GM12878 (cell line): ENCODE measurements around the gene GALK2. TPM values are rescaled to one million over a fixed set of nuclear protein-coding genes. Genes with fewer than 3 reads are reported as not detected.

Source experiments
- ATAC-seq: fragments of 200-7000 bp; cut with Tn5 transposase; 3 replicates; pipeline ENCODE4 v1.9.1; 2020; ENCODE audit warnings: mild to moderate bottlenecking, moderate library complexity
- BruUV-seq: library from RNA; stranded (reverse); fragments of 400-500 nt; replicated peaks from 2 replicates; lab custom pipeline; 2021; lab: Mats Ljungman, UMichigan
- CTCF ChIA-PET: fragments of 300-600 bp; sonication (Branson Sonifier 250); formaldehyde crosslinking; extraction: SDS; loops from one replicate; lab custom pipeline; 2021; ENCODE audit warnings: inconsistent platforms; lab: Yijun Ruan, JAX
- POLR2A ChIA-PET: fragments of 350-600 bp; formaldehyde crosslinking; extraction: SDS; loops from one replicate; lab custom pipeline; 2021; ENCODE audit warnings: inconsistent platforms; lab: Charles Lee
- RAD21 ChIA-PET: fragments of 300-600 bp; sonication (Branson Sonifier 250); formaldehyde crosslinking; loops from one replicate; lab custom pipeline; 2023; ENCODE audit warnings: antibody characterized with exemption; ENCODE audit not compliant: unreplicated experiment; lab: Charles Lee
- SMC1A ChIA-PET: fragments of 300-600 bp; sonication (Branson Sonifier 250); formaldehyde crosslinking; loops from one replicate; lab custom pipeline; 2023; ENCODE audit not compliant: unreplicated experiment, uncharacterized antibody; lab: Charles Lee
- DNase-seq: peaks from one replicate; pipeline ENCODE4 v3.0.0-alpha.2; 2011; ENCODE audit warnings: low read depth, low spot score
- FAIRE-seq: peaks from 3 replicates; lab custom pipeline; 2011; peaks lifted over from hg19 to GRCh38; lab: Jason Lieb, UNC
- H2AFZ ChIP-seq: 2 replicates; pipeline ENCODE4 v1.6.0; 2011; ENCODE audit warnings: low read depth, low read length, control low read depth; ENCODE audit not compliant: control insufficient read depth
- H3K27ac ChIP-seq: 2 replicates; pipeline ENCODE4 v1.5.1; 2011; ENCODE audit warnings: control low read depth; ENCODE audit not compliant: control insufficient read depth, insufficient read depth
- H3K27me3 ChIP-seq, 2 experiments: replicated peaks in 1 of 2; 2 replicates each; pipeline versions ENCODE4 v1.6.0 to v1.6.1; 2011; ENCODE audit warnings: low read length in 1 of 2; ENCODE audit not compliant: control insufficient read depth in 2 of 2, insufficient read depth in 2 of 2
- H3K36me3 ChIP-seq, 2 experiments: 2 replicates each; pipeline ENCODE4 v1.5.1; 2011; ENCODE audit warnings: low read length in 1 of 2; ENCODE audit not compliant: control insufficient read depth in 2 of 2, insufficient read depth in 2 of 2
- H3K4me1 ChIP-seq: 2 replicates; pipeline ENCODE4 v1.6.1; 2011; ENCODE audit warnings: mild to moderate bottlenecking, low read length, moderate library complexity, mixed read lengths; ENCODE audit not compliant: control insufficient read depth, insufficient read depth
- H3K4me2 ChIP-seq: 2 replicates; pipeline ENCODE4 v1.6.0; 2011; ENCODE audit warnings: control low read depth; ENCODE audit not compliant: control insufficient read depth, insufficient read depth
- H3K4me3 ChIP-seq: fragments of 200-600 bp; sonication (generic); 2 replicates; pipeline ENCODE4 v1.5.1; 2016
- H3K79me2 ChIP-seq: 2 replicates; pipeline ENCODE4 v1.6.0; 2011; ENCODE audit warnings: low read length; ENCODE audit not compliant: control insufficient read depth, insufficient read depth
- H3K9ac ChIP-seq: 2 replicates; pipeline ENCODE4 v1.8.0; 2011; ENCODE audit warnings: low read length, control low read depth, mixed read lengths; ENCODE audit not compliant: control insufficient read depth, insufficient read depth
- H3K9me3 ChIP-seq: replicated peaks from 3 replicates; pipeline ENCODE4 v1.5.1; 2011; ENCODE audit warnings: mild to moderate bottlenecking, low read length; ENCODE audit not compliant: control insufficient read depth, insufficient read depth
- H4K20me1 ChIP-seq: 2 replicates; pipeline ENCODE4 v1.6.0; 2011; ENCODE audit not compliant: control insufficient read depth, insufficient read depth
- ATF7 ChIP-seq: fragments of 450-650 bp; IDR thresholded peaks from 2 replicates; pipeline ENCODE4 v1.6.1; 2016; ENCODE audit warnings: low read depth, mild to moderate bottlenecking
- BACH1 ChIP-seq: fragments of 450-650 bp; IDR thresholded peaks from 2 replicates; pipeline ENCODE4 v1.6.1; 2017; ENCODE audit warnings: mild to moderate bottlenecking, borderline replicate concordance
- EGR1 ChIP-seq, 2 experiments: IDR thresholded peaks; 1 replicate in 1 of 2; 2 replicates in 1 of 2; pipeline ENCODE4 v1.6.1; 2011 to 2012; ENCODE audit warnings: low read depth in 2 of 2, low read length in 2 of 2, borderline replicate concordance in 1 of 2, mild to moderate bottlenecking in 1 of 2, moderate library complexity in 1 of 2
- GABPA ChIP-seq: IDR thresholded peaks from 2 replicates; pipeline ENCODE4 v1.6.1; 2014; ENCODE audit warnings: antibody characterized with exemption, low read depth, mild to moderate bottlenecking, inconsistent platforms
- MEF2A ChIP-seq: IDR thresholded peaks from 2 replicates; pipeline ENCODE4 v1.6.1; 2011; ENCODE audit warnings: low read depth, mild to moderate bottlenecking, low read length, moderate library complexity; ENCODE audit not compliant: insufficient read depth
- MYC ChIP-seq: IDR thresholded peaks from 2 replicates; pipeline ENCODE4 v1.6.1; 2011; ENCODE audit warnings: mild to moderate bottlenecking, low read length, moderate library complexity, inconsistent platforms; ENCODE audit not compliant: insufficient read depth, insufficient replicate concordance, insufficient read length, severe bottlenecking
- NRF1 ChIP-seq: conservative IDR thresholded peaks from 2 replicates; pipeline ENCODE4 v1.6.1; 2011; ENCODE audit warnings: mild to moderate bottlenecking, low read depth, low read length, improper control_type of control experiment
- POLR2AphosphoS2 ChIP-seq: IDR thresholded peaks from 2 replicates; pipeline ENCODE4 v1.6.1; 2011; ENCODE audit warnings: low read depth, mild to moderate bottlenecking, low read length, improper control_type of control experiment, moderate library complexity
- POU2F2 ChIP-seq: IDR thresholded peaks from 3 replicates; pipeline ENCODE4 v1.6.1; 2011; ENCODE audit warnings: low read depth, mild to moderate bottlenecking, low read length, borderline replicate concordance
- TCF3 ChIP-seq: IDR thresholded peaks from 2 replicates; pipeline ENCODE4 v1.6.1; 2012; ENCODE audit warnings: low read depth, mild to moderate bottlenecking, low read length, borderline replicate concordance; ENCODE audit not compliant: insufficient read depth
- ZBTB11 ChIP-seq: fragments of 450-650 bp; formaldehyde crosslinking; IDR thresholded peaks from 2 replicates; pipeline ENCODE4 v1.5.0; 2022; ENCODE audit warnings: mild to moderate bottlenecking, missing genetic modification characterization
- ZZZ3 ChIP-seq: IDR thresholded peaks from 2 replicates; pipeline ENCODE4 v1.6.1; 2011; ENCODE audit warnings: low read depth; ENCODE audit not compliant: control insufficient read depth, insufficient read length
- WGBS: methylation state at CpG from one replicate; pipeline ENCODE4 v1.1.6; 2016; ENCODE audit warnings: low lambda C conversion rate; ENCODE audit not compliant: insufficient replicate concordance, insufficient coverage; ENCODE audit errors: missing lambda C conversion rate; 5-methylcytosine and 5-hydroxymethylcytosine counted together
- in situ Hi-C: fragments of 300-500 bp; cut with MboI; formaldehyde crosslinking; loops from 9 replicates; pipeline ENCODE4 v1.14.3; 2018; ENCODE audit warnings: mixed read lengths
- intact Hi-C: fragments of 100-400 bp; cut with micrococcal nuclease; formaldehyde crosslinking; loops from one replicate; pipeline ENCODE4 v1.14.2; 2022; ENCODE audit not compliant: unreplicated experiment
- polyA plus RNA-seq, 11 experiments: library from polyadenylated mRNA; depleted of rRNA in 4 of 11; unstranded in 6 of 11; stranded (reverse) in 5 of 11; fragments of >200 nt; fragmentation: Nextera tagmentation in 4 of 11; fragmentation: Illumina TruSeq in 1 of 11; extraction: Ambion mirVana in 4 of 11; extraction: Trizol in 1 of 11; gene quantifications; 1 replicate in 1 of 11; 2 replicates in 10 of 11; pipeline versions ENCODE4 v1.2.1 to v1.2.3, GENCODE V29; 2011 to 2016; ENCODE audit warnings: inconsistent platforms in 2 of 11, missing spikeins in 2 of 11, low read depth in 1 of 11
- total RNA-seq, 4 experiments: library from RNA; depleted of rRNA in 3 of 4; stranded (reverse); fragments of >200 nt in 3 of 4; fragmentation: Illumina TruSeq in 1 of 4; extraction: Trizol in 1 of 4; gene quantifications; 2 replicates each; pipeline versions ENCODE4 v1.2.1 to v1.2.3, GENCODE V29; 2013 to 2021

GALK2 gene
- total and polyA plus RNA-seq, 10 of the 15 experiments (the other 5 are each of a cell fraction or from before 2014, with no cell fraction given): 11.9 to 26.7 (median 15.4) TPM

- TF ChIP-seq MEF2A (no peak), MYC (no peak), GABPA (no peak), ZBTB11 (CRISPR knock-in tag) (no peak)
Measured at GRCh38 chr15:49238342-49238741, 68.3 kb downstream of the GALK2 start (continued).

- DNase-seq (no peak), FAIRE-seq (no peak), ATAC-seq (no peak)
- Histone ChIP-seq H3K79me2 (no peaks in the 10 kb centered on the region), H3K9ac (no peak overlapping the region), H2AFZ (no peak overlapping the region), H3K4me2 (no peak overlapping the region), H3K36me3 (no peaks in the 10 kb centered on the region; a peak in 2 of 4 replicates), H3K4me3 (no peak overlapping the region), H3K27me3 (no peaks in the 10 kb centered on the region), H3K27ac (no peak overlapping the region), H4K20me1 (no peaks in the 10 kb centered on the region), H3K4me1 (peaks cover 2% of the 10 kb centered on the region; the same call in 1 of the 2 replicates), H3K9me3 (no peaks in the 10 kb centered on the region)
- ChIA-PET SMC1A (interaction anchor here (1.2 to 5.9 kb wide), 3 partner anchors 37 to 769 kb away, joined by 3 to 84 read pairs (median 4); partner anchors contain the start of gene FGF7), POLR2A (no interaction called here), CTCF (interaction anchor here (1.0 to 2.5 kb wide), 3 partner anchors 184 to 906 kb away, joined by 3 to 6 read pairs (median 3); partner anchors contain the start of gene FGF7), RAD21 (interaction anchor here (1.7 kb wide), 1 partner anchor 183 kb away, joined by 6 read pairs; no protein-coding TSS in a partner anchor)
- BruUV-seq: no TSS peak
- intact Hi-C loops (loop anchor here (5.0 kb wide), 1 partner anchor 377 kb away; no protein-coding TSS in a partner anchor), in situ Hi-C loops (loop anchor here (10.0 kb wide), 1 partner anchor 906 kb away; no protein-coding TSS in a partner anchor)
- 81% methylated on average over 1 of the region's 1 CpG for WGBS
- TF ChIP-seq ZZZ3: no peak
- no peak for TF ChIP-seq NRF1
- no peak for TF ChIP-seq POLR2AphosphoS2
- no peak for TF ChIP-seq BACH1
- no peak for TF ChIP-seq EGR1 (IDR thresholded peaks at IDR 0.05; ENCODE audit: borderline replicate concordance in 1 of 2, low read depth in 2 of 2, low read length in 2 of 2)
- no peak for TF ChIP-seq TCF3
- TF ChIP-seq ATF7: no peak
- no peak for TF ChIP-seq ZBTB11 (CRISPR knock-in tag)
- TF ChIP-seq POU2F2: no peak
Measured at GRCh38 chr15:49239105-49239504, 69.1 kb downstream of the GALK2 start.
